ENCODE results near the gene CRPPA. TPM values are rescaled to one million over a fixed set of nuclear protein-coding genes. Genes with fewer than 3 reads are reported as not detected.
"Not testable (repeated sequence)": the region's sequence is repeated elsewhere in the genome, so short reads cannot be mapped to it uniquely, and the experiment has no call there.

Gene CRPPA
- 1 to 10 TPM; 4.1 to 5.9 (median 5.3) TPM for polyA plus RNA-seq (ENCODE audit: insufficient read length in 4 of 4)

DNA sequence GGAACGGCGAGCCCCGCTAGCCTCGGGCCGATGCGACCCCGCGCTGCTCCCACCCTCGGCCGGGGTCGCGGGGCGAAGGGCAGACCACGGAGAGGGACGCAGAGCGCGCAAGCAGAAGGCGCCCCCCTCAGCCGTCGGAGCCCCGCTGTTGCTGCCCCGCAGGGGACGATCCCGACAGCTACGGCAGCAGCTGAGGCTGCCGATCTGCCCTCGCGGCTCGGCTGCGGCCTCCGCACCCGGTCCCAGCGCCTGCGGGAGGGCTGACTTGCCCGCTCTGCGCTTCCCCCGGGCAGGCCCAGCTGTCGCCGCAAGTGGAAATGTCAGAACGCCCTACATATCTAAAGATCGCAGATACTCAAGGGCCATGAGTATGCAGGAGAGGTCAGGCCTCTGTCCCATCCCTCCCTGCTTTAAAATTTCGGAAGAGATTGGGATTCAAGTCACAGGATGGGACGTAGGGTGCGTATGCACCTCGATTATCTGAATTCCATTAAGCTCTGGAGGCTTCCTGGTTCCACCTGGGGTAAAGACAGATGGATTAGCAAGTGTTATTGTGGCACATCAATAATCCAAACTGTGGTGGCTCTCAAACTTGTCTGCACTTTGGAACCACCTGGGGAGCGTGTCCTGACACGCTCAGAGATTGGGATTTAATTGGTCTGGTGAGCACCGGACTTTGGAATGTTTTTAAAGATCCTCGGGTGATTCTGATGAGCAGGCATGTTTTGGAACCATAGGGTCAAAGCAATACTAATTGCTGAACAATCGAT lies at the start of gene CRPPA:
CRPPA (minus strand) TSS at position 206 of the 770 bp plus-strand sequence. CDS start 216 bp downstream, outside the sequence.
- DNase-seq (ENCODE audit: low read depth in 4 of 4, low spot score in 3 of 4), result peak in 1 of 4 donors; percentile 58

DNA sequence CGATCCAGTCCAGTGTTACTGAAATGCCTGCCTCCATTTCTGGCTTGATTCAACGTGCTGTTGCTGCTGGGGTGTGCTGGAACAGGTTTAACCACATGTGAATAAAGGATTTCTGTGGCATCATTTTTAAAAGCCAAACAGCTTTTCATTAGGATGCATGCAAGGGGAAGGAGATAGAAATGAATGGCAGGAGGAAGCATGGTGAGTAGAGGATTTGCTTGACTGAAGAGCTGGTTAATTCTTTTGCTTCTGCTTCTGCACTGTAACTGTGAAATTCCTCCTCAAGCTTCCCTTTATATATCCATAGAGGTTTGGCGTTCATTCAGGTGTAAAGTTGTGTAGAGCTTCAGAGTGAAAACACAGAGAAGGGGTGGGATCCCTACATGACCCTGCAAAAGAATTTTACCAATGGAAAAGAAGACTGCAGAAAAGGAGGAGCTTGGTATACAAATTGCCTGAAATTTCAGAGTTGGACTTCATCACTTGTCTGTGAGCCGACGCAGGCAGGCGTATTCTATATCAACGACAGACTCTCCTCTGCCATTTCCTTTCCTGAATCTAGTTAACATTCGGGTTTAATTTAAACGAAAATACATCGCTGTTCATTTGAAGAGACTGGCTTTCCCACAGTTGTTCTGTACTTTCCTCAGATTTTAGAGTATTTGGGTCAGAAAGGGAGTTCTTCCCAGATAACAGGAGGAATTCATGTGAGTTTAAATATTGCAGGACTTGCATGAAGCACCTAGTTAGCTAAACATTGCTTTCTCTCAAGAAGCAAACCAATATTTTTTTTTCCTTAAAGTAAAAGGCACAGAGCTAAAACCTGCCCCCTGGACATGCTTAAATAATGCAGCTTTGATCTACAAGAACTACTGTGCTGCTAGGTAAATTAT lies 44.4 kb upstream of the CRPPA start, which contains the start of gene SOSTDC1:
SOSTDC1 (minus strand) TSS at position 270 of the 893 bp plus-strand sequence; CDS start at position 200, 70 bp downstream.
- DNase-seq (ENCODE audit: low read depth in 4 of 4, low spot score in 3 of 4), result peak in 3 of 4 donors; percentile 43 to 53 (median 51)

DNA sequence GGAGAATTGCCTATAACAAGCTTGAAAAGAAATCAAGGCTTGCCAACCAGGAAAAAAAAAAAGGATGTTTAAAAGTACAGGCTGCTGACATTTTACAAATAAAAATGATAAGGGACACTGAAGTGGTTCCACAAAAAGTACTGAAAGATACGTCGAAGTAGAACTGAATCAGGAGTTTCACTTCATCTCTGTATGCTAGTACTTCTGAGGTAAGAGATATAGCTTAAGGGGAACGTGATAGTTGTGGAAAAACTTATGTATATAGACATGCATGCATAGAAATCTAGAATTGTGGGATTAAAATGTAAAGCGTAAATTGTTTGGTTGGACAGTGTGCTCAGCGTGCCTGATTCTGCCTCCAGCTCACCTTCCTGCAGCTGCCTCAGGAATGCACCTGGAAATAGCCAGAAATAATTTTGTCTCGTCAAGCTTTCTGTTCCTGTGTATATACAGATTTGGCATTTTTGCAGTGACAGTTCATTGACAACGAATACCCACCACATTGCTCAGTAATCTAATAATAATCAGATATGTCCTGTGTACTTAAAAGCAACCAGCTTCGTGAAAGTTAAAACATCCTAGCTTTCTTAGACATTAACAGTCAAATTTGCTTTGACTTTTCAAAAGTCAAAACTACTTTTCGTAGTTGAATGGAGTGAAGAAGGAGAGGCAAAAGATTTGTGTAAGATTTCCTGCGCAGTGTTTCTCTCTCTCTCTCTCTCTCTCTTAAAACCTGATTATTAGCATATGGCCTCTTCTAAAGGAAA lies 42.8 kb upstream of the CRPPA start:
- DNase-seq (ENCODE audit: low read depth in 4 of 4, low spot score in 3 of 4), result no peak

DNA sequence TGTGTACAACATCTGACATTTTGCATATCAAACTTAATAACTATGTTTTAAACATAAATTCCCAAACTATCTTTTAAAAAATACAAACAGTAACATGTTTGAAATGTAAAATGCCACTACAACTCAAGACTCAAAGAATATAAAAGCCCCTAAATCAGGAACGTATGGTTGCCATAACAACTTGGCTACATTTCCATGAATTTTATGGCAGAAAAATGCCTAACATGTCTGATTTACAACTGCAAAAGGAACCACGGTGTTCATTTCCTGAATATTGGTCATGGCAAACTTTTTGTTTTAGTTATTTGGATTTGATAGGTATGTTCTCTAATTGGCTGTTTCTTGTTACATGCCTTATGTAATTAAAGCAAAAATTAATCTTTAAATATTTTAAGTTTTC lies 42.2 kb upstream of the CRPPA start:
- no peak for DNase-seq (ENCODE audit: low read depth in 4 of 4, low spot score in 3 of 4)

DNA sequence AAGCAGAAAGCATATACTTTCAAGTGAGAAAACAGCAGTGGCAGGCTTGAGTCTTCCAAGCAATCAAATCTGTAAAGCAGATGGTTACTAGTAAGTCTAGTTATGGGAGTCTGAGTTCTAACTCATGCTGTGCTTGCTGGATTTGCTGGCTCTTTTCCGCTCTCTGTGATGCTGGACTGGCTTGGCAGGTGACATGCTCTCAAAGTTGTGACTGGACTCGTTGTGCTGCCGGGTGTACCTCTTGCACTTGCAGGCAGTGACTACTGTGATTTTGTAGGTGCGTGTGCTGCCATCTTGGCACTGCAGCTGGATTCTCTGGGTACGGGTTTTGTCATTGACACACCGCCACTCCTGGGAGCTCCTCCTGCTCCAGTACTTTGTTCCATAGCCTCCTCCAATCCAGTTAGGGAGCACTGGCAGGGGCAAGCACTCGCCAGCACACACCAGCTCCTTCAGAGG lies 41.1 kb upstream of the CRPPA start:
- no peak for DNase-seq (ENCODE audit: low read depth in 4 of 4, low spot score in 3 of 4)

DNA sequence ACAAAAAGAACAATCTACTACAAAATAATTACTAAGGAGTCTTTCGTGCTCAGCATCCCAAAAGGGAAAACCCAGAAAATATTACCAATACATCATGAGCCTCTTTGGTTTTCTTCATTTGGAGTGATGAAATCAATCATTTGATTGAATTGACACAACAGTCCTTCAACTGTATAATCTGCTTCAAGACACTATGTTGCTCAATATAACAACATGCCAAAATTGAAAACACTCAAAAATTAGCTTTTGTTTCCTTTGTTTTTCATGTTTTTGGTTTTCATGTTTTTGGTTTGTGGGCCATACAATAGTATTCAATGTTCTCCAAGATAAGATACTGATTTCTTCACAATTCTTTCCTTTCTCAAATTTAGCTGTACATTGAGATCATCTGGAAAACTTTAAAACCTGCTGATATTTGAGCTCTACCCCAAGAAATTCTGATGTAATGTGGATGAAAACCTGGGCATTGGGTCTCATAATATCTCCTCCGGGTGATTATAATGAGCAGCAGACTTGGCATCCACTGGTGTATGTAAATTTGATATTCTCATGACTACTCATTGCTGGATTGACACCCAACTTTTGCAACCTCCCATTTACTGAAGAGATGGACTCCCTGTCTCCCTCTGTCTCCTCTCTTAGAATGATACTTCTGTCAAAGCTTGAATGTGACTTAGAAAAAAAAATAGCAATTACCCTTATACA lies 39.6 kb upstream of the CRPPA start:
- no peak for DNase-seq (ENCODE audit: low read depth in 4 of 4, low spot score in 3 of 4)

DNA sequence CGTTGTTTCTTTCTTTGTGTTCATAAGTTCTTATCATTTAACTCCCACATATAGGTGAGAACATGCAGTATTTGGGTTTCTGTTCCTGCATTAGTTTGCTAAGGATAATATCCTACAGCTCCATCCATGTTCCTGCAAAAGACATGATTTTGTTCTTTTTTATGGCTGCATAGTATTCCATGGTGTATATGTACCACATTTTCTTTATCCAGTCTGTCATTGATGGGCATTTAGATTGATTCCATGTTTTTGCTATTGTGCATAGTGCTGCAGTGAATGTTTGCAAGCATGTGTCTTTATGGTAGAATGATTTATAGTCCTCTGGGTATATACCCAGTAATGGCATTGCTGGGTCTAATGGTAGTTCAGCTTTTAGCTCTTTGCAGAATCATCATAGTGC lies 35.0 kb upstream of the CRPPA start:
- DNase-seq (ENCODE audit: low read depth in 4 of 4, low spot score in 3 of 4), result not testable (repeated sequence)

DNA sequence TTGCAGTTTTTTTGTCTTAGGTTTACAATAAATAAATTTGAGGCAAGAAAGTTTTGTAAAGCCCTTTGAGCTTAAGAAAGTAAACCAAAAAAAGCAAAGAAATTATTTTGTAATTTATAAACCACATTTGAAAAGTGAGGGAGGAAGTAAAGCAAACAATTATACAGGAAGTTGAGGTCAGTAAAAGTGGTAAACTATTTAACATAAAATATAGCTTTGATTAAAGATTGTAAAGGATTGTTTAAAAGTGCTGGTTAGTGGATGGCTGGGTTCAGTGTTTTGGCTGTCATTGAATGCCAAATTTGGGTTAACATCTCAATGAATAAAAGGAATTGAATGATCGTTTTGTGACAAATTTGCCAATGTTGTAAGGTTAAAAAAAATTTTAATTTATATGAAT lies 34.3 kb upstream of the CRPPA start:
- DNase-seq (ENCODE audit: low read depth in 4 of 4, low spot score in 3 of 4), result no peak

DNA sequence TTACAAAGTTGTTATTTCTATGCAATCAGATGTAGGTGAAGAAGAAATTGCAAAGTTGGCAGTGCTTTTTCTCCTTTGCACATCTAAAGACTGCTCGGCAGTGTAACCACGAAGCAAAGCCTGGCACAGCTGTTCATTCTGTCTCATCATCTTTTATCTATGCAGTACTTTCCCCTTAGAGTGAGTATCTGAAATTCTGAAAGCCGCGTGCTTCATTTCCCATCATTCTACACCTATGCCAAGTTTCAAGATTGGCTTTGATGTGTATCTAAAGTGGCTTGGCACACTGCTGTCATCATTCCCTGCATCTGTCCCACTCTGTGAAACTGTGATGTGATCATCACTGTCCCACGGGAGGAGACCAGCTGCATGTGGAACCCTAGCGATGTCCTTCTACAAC lies 29.0 kb upstream of the CRPPA start:
- no peak for DNase-seq (ENCODE audit: low read depth in 4 of 4, low spot score in 3 of 4)

DNA sequence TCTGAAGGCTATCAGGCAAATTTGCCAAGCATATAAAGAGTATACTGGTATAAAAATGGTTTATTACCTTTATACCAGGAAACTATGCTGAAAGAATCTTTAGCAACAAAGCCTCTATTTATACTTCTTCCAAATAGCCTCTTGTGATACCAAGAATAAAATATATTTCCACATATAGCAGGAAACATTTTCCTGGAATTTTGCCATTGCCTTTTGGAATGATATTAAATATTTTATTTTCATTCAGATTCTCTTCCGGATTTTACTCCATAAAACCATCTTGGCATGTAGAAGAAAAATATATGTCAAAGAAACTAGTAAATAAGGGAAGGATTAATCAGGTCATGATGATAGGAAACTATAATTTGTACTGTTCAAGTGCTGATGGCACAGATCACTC lies 26.5 kb upstream of the CRPPA start:
- DNase-seq (ENCODE audit: low read depth in 4 of 4, low spot score in 3 of 4), result no peak

DNA sequence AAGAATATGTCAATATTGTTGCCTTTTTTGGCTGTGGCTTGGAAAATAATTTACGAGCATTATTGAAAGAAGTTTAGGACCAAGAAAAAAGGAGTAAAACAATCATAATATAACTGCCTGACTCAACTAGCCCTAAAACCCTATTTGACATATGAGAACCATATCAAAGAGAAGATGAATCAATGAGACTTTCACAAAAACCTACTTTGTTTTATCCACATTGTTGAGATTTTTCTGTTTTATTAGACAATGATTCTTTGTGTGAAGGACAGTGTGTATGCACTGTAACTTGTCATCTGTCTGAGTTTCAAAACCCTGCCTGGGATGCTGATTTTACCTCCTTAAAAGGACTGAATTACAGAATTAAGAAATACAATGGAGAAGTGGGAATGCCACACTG lies 25.2 kb upstream of the CRPPA start:
- no peak for DNase-seq (ENCODE audit: low read depth in 4 of 4, low spot score in 3 of 4)

DNA sequence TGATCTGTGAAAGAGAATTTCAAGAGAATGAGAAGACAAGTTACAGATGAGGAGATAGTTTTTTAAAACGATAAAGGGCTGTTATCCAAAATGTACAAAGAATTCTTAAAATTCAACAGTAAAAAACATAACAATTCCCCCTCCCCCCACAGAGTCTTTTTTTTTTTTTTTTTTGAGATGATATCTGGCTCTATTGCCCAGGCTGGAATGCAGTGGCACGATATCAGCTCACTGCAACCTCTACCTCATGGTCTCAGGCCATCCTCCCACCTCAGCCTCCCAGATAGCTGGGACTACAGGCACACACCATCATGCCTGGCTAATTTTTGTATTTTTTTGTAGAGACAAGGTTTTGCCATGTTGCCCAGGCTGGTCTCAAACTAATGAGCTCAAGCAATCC lies 22.5 kb upstream of the CRPPA start:
- DNase-seq (ENCODE audit: low read depth in 4 of 4, low spot score in 3 of 4), result not testable (repeated sequence)

DNA sequence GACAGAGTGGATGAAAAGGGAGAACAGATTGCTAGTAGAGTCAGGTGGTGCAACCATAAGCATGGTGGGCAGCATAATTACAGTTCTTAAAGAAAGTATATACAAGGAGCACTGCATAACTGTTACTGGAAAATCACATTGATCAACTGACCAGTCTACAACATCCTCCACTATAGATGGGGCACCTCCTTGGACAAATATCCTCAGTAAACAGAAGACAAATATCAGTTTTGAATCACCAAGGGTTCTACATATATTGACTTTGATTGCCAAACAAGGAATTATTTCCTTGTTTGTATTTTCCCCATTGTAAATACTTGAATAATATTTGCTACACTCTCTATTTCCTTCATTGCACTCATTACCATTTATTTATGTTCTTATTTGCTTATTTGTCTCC lies 17.6 kb upstream of the CRPPA start:
- no peak for DNase-seq (ENCODE audit: low read depth in 4 of 4, low spot score in 3 of 4)

DNA sequence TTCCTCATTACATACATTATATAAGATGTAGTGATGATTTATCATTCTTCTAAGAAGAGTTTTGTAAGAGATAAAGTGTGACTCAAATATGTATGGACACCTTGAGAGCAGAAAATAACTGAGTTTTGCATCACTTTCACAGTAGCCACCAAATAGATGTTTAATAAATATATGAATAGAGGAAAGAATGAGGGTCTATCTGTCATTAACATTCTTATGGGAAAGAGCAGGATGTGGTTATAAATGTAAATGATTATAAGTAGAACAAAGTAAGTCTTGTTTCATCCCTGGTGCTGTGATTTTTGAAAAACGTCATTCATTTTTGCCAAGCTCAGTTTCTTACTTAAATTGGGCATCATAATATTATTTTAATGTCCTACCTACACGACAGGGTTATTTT lies 15.0 kb upstream of the CRPPA start:
- DNase-seq (ENCODE audit: low read depth in 4 of 4, low spot score in 3 of 4), result no peak

DNA sequence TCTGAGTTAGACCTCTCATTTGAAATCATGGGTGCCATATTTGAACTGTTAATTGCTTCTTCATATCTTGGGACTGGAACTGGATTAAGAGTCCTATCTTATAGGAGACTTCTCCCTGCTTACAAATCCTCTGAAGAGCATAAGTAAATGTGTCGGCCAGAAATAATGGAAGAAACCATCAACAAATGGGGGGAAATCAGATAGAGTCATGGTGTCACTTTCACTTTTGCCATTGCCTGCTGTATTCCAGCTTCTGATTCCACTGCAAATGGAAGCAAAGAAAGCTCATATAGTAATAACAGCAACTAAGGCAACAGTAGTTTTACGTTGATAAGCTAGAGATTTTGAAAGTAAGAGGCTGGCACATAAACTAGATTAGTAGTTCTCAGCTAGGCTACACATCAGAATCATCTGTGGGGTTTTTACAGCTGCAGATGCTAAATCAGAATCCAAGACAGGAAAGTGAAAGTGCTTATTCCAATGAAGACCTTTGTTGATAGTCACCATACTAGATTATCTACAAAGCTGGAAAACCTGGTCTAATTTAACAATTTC lies 12.3 kb upstream of the CRPPA start:
- DNase-seq (ENCODE audit: low read depth in 4 of 4, low spot score in 3 of 4), result no peak

DNA sequence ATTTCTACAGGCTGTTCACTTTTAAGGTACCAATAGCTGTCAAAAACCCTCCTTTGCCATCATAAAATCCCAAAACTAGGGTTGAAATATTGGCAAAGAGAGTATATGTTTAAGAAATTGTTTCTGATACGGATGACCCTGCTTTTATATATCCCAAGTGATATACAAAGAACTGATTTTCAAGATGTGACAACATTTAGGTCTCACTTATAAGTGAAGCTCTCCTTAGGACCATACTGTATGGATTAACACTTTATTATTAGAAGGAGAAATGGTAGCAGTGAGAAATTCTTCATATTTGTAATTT lies 11.0 kb upstream of the CRPPA start:
- no peak for DNase-seq (ENCODE audit: low read depth in 4 of 4, low spot score in 3 of 4)

DNA sequence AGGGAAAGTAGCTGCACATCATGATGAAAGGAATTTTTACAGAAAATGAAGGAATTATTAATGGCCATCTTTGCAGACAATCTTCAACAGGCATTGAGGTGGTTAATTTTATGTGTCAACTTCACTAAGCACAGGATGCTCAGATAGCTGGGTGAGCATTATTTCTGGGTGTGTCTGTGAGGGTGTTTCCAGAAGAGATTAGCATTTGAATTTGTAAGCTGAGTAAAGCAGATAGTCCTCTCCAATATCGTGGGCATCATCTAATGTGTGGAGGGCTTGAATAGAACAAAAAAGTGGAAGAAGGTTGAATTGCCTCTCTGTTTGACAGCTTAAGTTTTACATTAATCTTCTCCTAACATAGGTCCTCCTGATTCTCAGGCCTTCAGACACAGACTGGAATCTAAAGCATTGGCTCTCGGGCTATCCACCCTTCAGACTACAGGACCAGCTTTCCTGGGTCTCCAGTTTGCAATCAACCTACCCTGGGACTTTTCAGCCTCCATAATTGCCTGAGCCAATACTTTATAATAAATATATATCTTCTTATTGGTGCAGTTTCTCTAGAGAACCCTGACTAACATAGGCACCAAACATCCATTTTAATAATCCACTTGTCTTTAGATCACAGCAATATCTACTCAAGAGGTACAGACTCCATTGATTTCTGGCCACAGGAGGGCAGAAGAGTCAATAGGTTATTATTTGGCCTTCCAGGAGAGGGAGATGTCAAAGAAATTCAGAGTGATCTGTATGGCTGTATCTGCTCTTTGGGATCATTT lies 10.5 kb upstream of the CRPPA start:
- peak in 1 of 4 donors; percentile 14 for DNase-seq (ENCODE audit: low read depth in 4 of 4, low spot score in 3 of 4)

DNA sequence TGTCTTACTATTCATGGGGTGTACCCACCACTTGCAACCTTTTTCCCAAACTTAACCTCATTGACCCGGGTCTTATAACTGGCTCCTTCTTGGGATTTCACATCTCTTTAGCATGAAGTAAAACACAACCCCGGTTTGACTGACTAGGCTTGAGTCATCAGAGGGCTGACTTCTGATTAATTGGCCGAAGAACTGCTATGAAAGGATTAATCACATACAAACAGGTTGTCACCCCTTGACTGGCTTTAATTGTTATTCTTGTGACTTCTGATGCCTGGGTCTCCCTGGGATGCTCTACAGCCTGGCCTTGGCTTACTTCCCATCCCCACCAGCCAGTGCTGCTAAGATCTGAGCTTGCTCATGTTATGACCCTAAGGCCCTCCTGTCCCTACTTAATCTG lies 8.8 kb upstream of the CRPPA start:
- DNase-seq (ENCODE audit: low read depth in 4 of 4, low spot score in 3 of 4), result no peak

DNA sequence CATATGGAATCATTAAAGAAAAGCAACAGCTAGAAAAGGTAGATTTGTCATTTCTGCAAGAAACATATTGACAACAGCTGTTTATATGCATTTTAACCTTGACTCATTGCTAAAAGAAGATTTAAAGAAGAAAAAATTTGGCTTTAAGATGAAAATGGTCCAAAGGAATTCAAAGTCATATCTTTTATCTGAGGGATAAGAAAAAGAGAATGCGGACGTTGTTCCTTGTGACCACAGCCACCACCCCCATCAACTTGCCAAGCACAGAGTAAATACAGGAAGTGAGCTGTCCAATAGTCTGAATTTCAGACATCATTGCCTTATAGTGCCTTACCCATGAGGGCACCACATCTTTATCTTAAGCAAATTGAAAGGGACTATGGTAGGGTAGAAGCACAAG lies 7.3 kb upstream of the CRPPA start:
- DNase-seq (ENCODE audit: low read depth in 4 of 4, low spot score in 3 of 4), result no peak

Data from right renal pelvis (tissue), 4 donors.